Measurements from ENCODE around the gene RAD51C. TPM values are rescaled to one million over a fixed set of nuclear protein-coding genes. Genes with fewer than 3 reads are reported as not detected.

Gene RAD51C
- total RNA-seq, 1 experiment from 2014 or later = 15.2 TPM

GRCh38 chr17:58734811-58735210 is 42.4 kb downstream of the RAD51C start:
- DNase-seq (ENCODE audit: low spot score) (no peak), ATAC-seq (no peak)
- CTCF ChIA-PET = no interaction called here
- no peaks in the 10 kb centered on the region for H3K4me1 Mint-ChIP-seq
- no peak overlapping the region for H3K27ac Mint-ChIP-seq
- POLR2A ChIA-PET = no interaction called here
- H3K4me3 Mint-ChIP-seq = no peak overlapping the region
- H3K36me3 Mint-ChIP-seq = no peaks in the 10 kb centered on the region
- H3K9me3 Mint-ChIP-seq = no peaks in the 10 kb centered on the region
- TF ChIP-seq ZNF671 (CRISPR knock-in tag; IDR thresholded peaks at IDR 0.05) (no peak), ATF1 (CRISPR knock-in tag; IDR thresholded peaks at IDR 0.05) (no peak), GABPB1 (CRISPR knock-in tag; IDR thresholded peaks at IDR 0.05) (no peak), IRF1 (CRISPR knock-in tag; IDR thresholded peaks at IDR 0.05) (no peak)
- no peaks in the 10 kb centered on the region for H3K27me3 Mint-ChIP-seq (ENCODE audit: low read depth)

DNA sequence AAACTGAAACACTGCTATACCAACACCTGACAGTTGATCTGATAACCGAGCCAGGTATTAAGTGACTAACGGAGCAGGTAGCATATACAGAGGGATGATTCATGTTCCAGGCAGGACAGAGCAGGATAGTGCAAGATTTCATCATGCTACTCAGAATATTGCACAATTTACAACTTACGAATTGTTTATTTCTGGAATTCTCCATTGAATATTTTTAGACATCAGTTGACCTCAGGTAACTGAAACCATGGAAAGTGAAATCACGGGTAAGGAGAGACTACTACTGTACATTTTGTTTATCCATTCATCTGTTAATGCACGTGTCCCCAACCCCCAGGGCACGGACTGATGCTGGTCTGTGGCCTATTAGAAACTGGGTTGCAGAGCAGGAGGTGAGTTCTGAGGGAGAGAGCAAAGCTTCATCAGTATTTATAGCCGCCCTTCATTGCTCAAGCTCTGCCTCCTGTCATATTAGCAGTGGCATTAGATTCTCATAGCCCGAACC is 48.8 kb downstream of the RAD51C start:
- Mint-ChIP-seq H3K27ac (no peak overlapping the region), H3K4me1 (no peaks in the 10 kb centered on the region), H3K4me3 (no peak overlapping the region), H3K36me3 (no peaks in the 10 kb centered on the region), H3K27me3 (ENCODE audit: low read depth) (no peaks in the 10 kb centered on the region), H3K9me3 (no peaks in the 10 kb centered on the region)
- ChIA-PET POLR2A (no interaction called here), CTCF (no interaction called here)
- DNase-seq (ENCODE audit: low spot score) = no peak
- no peak for ATAC-seq
- TF ChIP-seq ZNF423 (CRISPR knock-in tag; IDR thresholded peaks at IDR 0.05) (no peak), GABPB1 (CRISPR knock-in tag; IDR thresholded peaks at IDR 0.05) (peak; percentile 100)

DNA sequence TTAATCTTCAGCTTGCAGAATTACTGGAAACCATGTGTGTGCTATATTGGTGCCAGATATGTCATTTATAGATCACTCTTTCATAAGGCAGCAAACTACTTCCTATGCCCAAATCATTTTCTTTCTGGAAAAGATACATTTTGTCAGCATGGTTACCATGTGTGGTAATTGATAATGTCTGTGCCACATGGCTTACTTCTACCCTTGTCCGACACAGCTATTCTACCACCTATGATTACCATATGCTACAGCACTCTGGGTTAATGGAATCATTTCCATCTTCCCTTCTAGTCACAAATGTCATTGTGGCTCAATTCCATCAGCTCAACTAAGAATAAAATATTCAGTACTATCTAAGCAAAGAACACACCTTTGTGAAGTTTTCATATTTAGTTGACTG is 55.3 kb downstream of the RAD51C start:
- no peak overlapping the region for H3K4me3 Mint-ChIP-seq
- no peak for ATAC-seq
- ChIA-PET CTCF (interaction anchor here (1.3 kb wide), 1 partner anchor 37 kb away, joined by 3 read pairs; no protein-coding TSS in a partner anchor), POLR2A (no interaction called here)
- H3K4me1 Mint-ChIP-seq = no peaks in the 10 kb centered on the region
- H3K9me3 Mint-ChIP-seq = 0 out of 2 replicates have a peak, but pooled peaks cover 3% of the 10 kb centered on the region
- no peak overlapping the region for H3K27ac Mint-ChIP-seq
- H3K27me3 Mint-ChIP-seq (ENCODE audit: low read depth) = 0 out of 2 replicates have a peak, but pooled peaks cover 1% of the 10 kb centered on the region
- DNase-seq (ENCODE audit: low spot score) = no peak
- no peaks in the 10 kb centered on the region for H3K36me3 Mint-ChIP-seq
- TF ChIP-seq FOXP1 (CRISPR knock-in tag; IDR thresholded peaks at IDR 0.05; ENCODE audit: borderline replicate concordance) (no peak), RELA (CRISPR knock-in tag; IDR thresholded peaks at IDR 0.05; ENCODE audit: borderline replicate concordance) (no peak), MLX (CRISPR knock-in tag; IDR thresholded peaks at IDR 0.05) (no peak), ZNF423 (CRISPR knock-in tag; IDR thresholded peaks at IDR 0.05) (no peak), ZNF396 (CRISPR knock-in tag; IDR thresholded peaks at IDR 0.05; ENCODE audit: borderline replicate concordance) (no peak), MXD4 (CRISPR knock-in tag; IDR thresholded peaks at IDR 0.05; ENCODE audit: borderline replicate concordance) (no peak), SP1 (CRISPR knock-in tag; conservative IDR thresholded peaks at IDR 0.05) (no peak), GRHL2 (CRISPR knock-in tag; IDR thresholded peaks at IDR 0.05; ENCODE audit: insufficient replicate concordance, severe bottlenecking) (no peak), TEAD4 (CRISPR knock-in tag; IDR thresholded peaks at IDR 0.05) (no peak), ZNF219 (CRISPR knock-in tag; IDR thresholded peaks at IDR 0.05; ENCODE audit: borderline replicate concordance) (no peak), ELF4 (CRISPR knock-in tag; IDR thresholded peaks at IDR 0.05; ENCODE audit: low read depth) (no peak), NR1H2 (CRISPR knock-in tag; IDR thresholded peaks at IDR 0.05) (no peak)
- TF ChIP-seq, protein P1, sequence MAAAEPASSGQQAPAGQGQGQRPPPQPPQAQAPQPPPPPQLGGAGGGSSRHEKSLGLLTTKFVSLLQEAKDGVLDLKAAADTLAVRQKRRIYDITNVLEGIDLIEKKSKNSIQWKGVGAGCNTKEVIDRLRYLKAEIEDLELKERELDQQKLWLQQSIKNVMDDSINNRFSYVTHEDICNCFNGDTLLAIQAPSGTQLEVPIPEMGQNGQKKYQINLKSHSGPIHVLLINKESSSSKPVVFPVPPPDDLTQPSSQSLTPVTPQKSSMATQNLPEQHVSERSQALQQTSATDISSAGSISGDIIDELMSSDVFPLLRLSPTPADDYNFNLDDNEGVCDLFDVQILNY (CRISPR knock-in tag; IDR thresholded peaks at IDR 0.05) = no peak
- TF ChIP-seq, protein P2, sequence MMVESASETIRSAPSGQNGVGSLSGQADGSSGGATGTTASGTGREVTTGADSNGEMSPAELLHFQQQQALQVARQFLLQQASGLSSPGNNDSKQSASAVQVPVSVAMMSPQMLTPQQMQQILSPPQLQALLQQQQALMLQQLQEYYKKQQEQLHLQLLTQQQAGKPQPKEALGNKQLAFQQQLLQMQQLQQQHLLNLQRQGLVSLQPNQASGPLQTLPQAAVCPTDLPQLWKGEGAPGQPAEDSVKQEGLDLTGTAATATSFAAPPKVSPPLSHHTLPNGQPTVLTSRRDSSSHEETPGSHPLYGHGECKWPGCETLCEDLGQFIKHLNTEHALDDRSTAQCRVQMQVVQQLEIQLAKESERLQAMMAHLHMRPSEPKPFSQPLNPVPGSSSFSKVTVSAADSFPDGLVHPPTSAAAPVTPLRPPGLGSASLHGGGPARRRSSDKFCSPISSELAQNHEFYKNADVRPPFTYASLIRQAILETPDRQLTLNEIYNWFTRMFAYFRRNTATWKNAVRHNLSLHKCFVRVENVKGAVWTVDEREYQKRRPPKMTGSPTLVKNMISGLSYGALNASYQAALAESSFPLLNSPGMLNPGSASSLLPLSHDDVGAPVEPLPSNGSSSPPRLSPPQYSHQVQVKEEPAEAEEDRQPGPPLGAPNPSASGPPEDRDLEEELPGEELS (CRISPR knock-in tag; IDR thresholded peaks at IDR 0.05) = no peak
- TF ChIP-seq, protein P3, sequence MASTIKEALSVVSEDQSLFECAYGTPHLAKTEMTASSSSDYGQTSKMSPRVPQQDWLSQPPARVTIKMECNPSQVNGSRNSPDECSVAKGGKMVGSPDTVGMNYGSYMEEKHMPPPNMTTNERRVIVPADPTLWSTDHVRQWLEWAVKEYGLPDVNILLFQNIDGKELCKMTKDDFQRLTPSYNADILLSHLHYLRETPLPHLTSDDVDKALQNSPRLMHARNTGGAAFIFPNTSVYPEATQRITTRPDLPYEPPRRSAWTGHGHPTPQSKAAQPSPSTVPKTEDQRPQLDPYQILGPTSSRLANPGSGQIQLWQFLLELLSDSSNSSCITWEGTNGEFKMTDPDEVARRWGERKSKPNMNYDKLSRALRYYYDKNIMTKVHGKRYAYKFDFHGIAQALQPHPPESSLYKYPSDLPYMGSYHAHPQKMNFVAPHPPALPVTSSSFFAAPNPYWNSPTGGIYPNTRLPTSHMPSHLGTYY (CRISPR knock-in tag; IDR thresholded peaks at IDR 0.05) = no peak
- TF ChIP-seq, protein P4, sequence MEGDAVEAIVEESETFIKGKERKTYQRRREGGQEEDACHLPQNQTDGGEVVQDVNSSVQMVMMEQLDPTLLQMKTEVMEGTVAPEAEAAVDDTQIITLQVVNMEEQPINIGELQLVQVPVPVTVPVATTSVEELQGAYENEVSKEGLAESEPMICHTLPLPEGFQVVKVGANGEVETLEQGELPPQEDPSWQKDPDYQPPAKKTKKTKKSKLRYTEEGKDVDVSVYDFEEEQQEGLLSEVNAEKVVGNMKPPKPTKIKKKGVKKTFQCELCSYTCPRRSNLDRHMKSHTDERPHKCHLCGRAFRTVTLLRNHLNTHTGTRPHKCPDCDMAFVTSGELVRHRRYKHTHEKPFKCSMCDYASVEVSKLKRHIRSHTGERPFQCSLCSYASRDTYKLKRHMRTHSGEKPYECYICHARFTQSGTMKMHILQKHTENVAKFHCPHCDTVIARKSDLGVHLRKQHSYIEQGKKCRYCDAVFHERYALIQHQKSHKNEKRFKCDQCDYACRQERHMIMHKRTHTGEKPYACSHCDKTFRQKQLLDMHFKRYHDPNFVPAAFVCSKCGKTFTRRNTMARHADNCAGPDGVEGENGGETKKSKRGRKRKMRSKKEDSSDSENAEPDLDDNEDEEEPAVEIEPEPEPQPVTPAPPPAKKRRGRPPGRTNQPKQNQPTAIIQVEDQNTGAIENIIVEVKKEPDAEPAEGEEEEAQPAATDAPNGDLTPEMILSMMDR (IDR thresholded peaks at IDR 0.05) = no peak
- TF ChIP-seq, protein P5, sequence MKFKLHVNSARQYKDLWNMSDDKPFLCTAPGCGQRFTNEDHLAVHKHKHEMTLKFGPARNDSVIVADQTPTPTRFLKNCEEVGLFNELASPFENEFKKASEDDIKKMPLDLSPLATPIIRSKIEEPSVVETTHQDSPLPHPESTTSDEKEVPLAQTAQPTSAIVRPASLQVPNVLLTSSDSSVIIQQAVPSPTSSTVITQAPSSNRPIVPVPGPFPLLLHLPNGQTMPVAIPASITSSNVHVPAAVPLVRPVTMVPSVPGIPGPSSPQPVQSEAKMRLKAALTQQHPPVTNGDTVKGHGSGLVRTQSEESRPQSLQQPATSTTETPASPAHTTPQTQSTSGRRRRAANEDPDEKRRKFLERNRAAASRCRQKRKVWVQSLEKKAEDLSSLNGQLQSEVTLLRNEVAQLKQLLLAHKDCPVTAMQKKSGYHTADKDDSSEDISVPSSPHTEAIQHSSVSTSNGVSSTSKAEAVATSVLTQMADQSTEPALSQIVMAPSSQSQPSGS (CRISPR knock-in tag; IDR thresholded peaks at IDR 0.05; ENCODE audit: borderline replicate concordance, low read depth) = no peak
